ENCODE results near the gene CCNB2.
A peak's percentile ranks its signal among the peaks of the same experiment; 100 is the strongest.
"Not testable (repeated sequence)": the region's sequence is repeated elsewhere in the genome, so short reads cannot be mapped to it uniquely, and the experiment has no call there.

CCNB2 gene

GRCh38 chr15:59137566-59137965 lies 32.6 kb downstream of the CCNB2 start:
- DNase-seq = no peak

GRCh38 chr15:59138243-59138642 lies 33.3 kb downstream of the CCNB2 start:
- peak; percentile 1 for DNase-seq

GRCh38 chr15:59140422-59141226 lies 35.7 kb downstream of the CCNB2 start:
- no peak for DNase-seq

- DNase-seq = no peak
Measured at GRCh38 chr15:59143281-59143680, 38.3 kb downstream of the CCNB2 start.

- DNase-seq = not testable (repeated sequence)
Measured at GRCh38 chr15:59144594-59144993, 39.6 kb downstream of the CCNB2 start.

GRCh38 chr15:59147666-59148065 lies 42.7 kb downstream of the CCNB2 start:
- no peak for DNase-seq

- DNase-seq = no peak
Measured at GRCh38 chr15:59148153-59148833, 43.3 kb downstream of the CCNB2 start.

GRCh38 chr15:59150185-59150584 lies 45.2 kb downstream of the CCNB2 start:
- DNase-seq = no peak

- no peak for DNase-seq
Measured at GRCh38 chr15:59152694-59153450, 47.9 kb downstream of the CCNB2 start.

GRCh38 chr15:59153466-59153865 lies 48.5 kb downstream of the CCNB2 start:
- no peak for DNase-seq

GRCh38 chr15:59154243-59154642 lies 49.3 kb downstream of the CCNB2 start:
- DNase-seq = no peak

GRCh38 chr15:59155431-59155830 lies 50.5 kb downstream of the CCNB2 start:
- no peak for DNase-seq

GRCh38 chr15:59157396-59157795 lies 52.5 kb downstream of the CCNB2 start:
- no peak for DNase-seq

GRCh38 chr15:59157840-59158700 lies 53.1 kb downstream of the CCNB2 start:
- peak; percentile 1 for DNase-seq

- no peak for DNase-seq
Measured at GRCh38 chr15:59158701-59159034, 53.7 kb downstream of the CCNB2 start.

GRCh38 chr15:59159210-59159609 lies 54.3 kb downstream of the CCNB2 start:
- DNase-seq = no peak

- peak; percentile 46 for DNase-seq
Measured at GRCh38 chr15:59160880-59161593, 56.1 kb downstream of the CCNB2 start.

GRCh38 chr15:59162080-59162479 lies 57.1 kb downstream of the CCNB2 start:
- DNase-seq = not testable (repeated sequence)

- DNase-seq = no peak
Measured at GRCh38 chr15:59165726-59166125, 60.8 kb downstream of the CCNB2 start.

GRCh38 chr15:59166166-59166565 lies 61.2 kb downstream of the CCNB2 start:
- no peak for DNase-seq

- peak; percentile 7 for DNase-seq
Measured at GRCh38 chr15:59166601-59167265, 61.8 kb downstream of the CCNB2 start.

- no peak for DNase-seq
Measured at GRCh38 chr15:59168536-59168935, 63.6 kb downstream of the CCNB2 start.
